Liver (tissue), 9 donors: ENCODE measurements around the gene NPHS2. TPM values are rescaled to one million over a fixed set of nuclear protein-coding genes. Genes with fewer than 3 reads are reported as not detected.

Source experiments
- DNase-seq: peaks from one replicate; pipeline ENCODE4 v3.0.0-alpha.2; 2017; ENCODE audit warnings: low spot score
- H3K27ac ChIP-seq, 2 donors: one replicate each; pipeline ENCODE4 v1.7.0; 2013; ENCODE audit warnings: inconsistent platforms in 2 of 2, low read length in 2 of 2, control low read depth in 1 of 2, low read depth in 1 of 2, mild to moderate bottlenecking in 1 of 2
- H3K27me3 ChIP-seq, 4 donors: one replicate each; pipeline versions ENCODE4 v1.6.1 to v1.7.0; 2013; ENCODE audit warnings: low read length in 3 of 4, inconsistent platforms in 1 of 4, mild to moderate bottlenecking in 1 of 4, moderate library complexity in 1 of 4; ENCODE audit not compliant: control insufficient read depth in 4 of 4, insufficient read depth in 4 of 4
- H3K36me3 ChIP-seq, 4 donors: one replicate each; pipeline versions ENCODE4 v1.6.1 to v1.7.0; 2013; ENCODE audit warnings: low read length in 3 of 4, mild to moderate bottlenecking in 3 of 4, low read depth in 1 of 4, moderate library complexity in 1 of 4; ENCODE audit not compliant: control insufficient read depth in 4 of 4, insufficient read depth in 3 of 4
- H3K4me1 ChIP-seq, 4 donors: one replicate each; pipeline versions ENCODE4 v1.6.1 to v1.7.0; 2013; ENCODE audit warnings: low read length in 3 of 4, mild to moderate bottlenecking in 3 of 4, moderate library complexity in 1 of 4; ENCODE audit not compliant: control insufficient read depth in 4 of 4, insufficient read depth in 4 of 4
- H3K4me3 ChIP-seq, 3 donors: one replicate each; pipeline versions ENCODE4 v1.6.1 to v1.7.0; 2013; ENCODE audit warnings: low read length in 3 of 3, control low read depth in 1 of 3, low read depth in 1 of 3, mild to moderate bottlenecking in 1 of 3
- H3K9ac ChIP-seq, 2 donors: one replicate each; pipeline ENCODE4 v1.7.0; 2013; ENCODE audit warnings: low read length in 2 of 2, mild to moderate bottlenecking in 2 of 2, moderate library complexity in 2 of 2, control low read depth in 1 of 2, low read depth in 1 of 2
- H3K9me3 ChIP-seq, 4 donors: one replicate each; pipeline versions ENCODE4 v1.6.1 to v1.7.0; 2013; ENCODE audit warnings: low read length in 3 of 4; ENCODE audit not compliant: control insufficient read depth in 4 of 4
- EGR1 ChIP-seq, 2 donors: IDR thresholded peaks; 2 replicates each; pipeline ENCODE4 v1.6.1; 2016 to 2018; ENCODE audit warnings: antibody characterized with exemption in 2 of 2, low read depth in 2 of 2
- FOXA1 ChIP-seq: IDR thresholded peaks from 2 replicates; pipeline ENCODE4 v1.6.1; 2016; ENCODE audit warnings: antibody characterized with exemption
- FOXA2 ChIP-seq: IDR thresholded peaks from 2 replicates; pipeline ENCODE4 v1.6.1; 2016; ENCODE audit warnings: antibody characterized with exemption
- GABPA ChIP-seq, 2 donors: IDR thresholded peaks in 1 of 2; conservative IDR thresholded peaks in 1 of 2; 2 replicates each; pipeline ENCODE4 v1.6.1; 2016; ENCODE audit warnings: antibody characterized with exemption in 2 of 2, mild to moderate bottlenecking in 1 of 2, moderate library complexity in 1 of 2
- HNF4A ChIP-seq, 2 donors: conservative IDR thresholded peaks; 2 replicates each; pipeline ENCODE4 v1.6.1; 2016; ENCODE audit warnings: antibody characterized with exemption in 2 of 2, mild to moderate bottlenecking in 2 of 2
- HNF4G ChIP-seq: IDR thresholded peaks from 2 replicates; pipeline ENCODE4 v1.6.1; 2016; ENCODE audit warnings: antibody characterized with exemption
- MAX ChIP-seq: IDR thresholded peaks from 2 replicates; pipeline ENCODE4 v1.6.1; 2016; ENCODE audit warnings: antibody characterized with exemption
- NR2F2 ChIP-seq: IDR thresholded peaks from 2 replicates; pipeline ENCODE4 v1.6.1; 2016; ENCODE audit warnings: antibody characterized with exemption
- RAD21 ChIP-seq, 2 donors: IDR thresholded peaks; 2 replicates each; pipeline ENCODE4 v1.6.1; 2016; ENCODE audit warnings: antibody characterized with exemption in 2 of 2, mild to moderate bottlenecking in 2 of 2
- RXRA ChIP-seq, 2 donors: IDR thresholded peaks; 2 replicates each; pipeline ENCODE4 v1.6.1; 2017 to 2018; ENCODE audit warnings: antibody characterized with exemption in 2 of 2, mild to moderate bottlenecking in 1 of 2
- SP1 ChIP-seq: IDR thresholded peaks from 2 replicates; pipeline ENCODE4 v1.6.1; 2018; ENCODE audit warnings: antibody characterized with exemption, mild to moderate bottlenecking
- TAF1 ChIP-seq: conservative IDR thresholded peaks from 2 replicates; pipeline ENCODE4 v1.6.1; 2016; ENCODE audit warnings: antibody characterized with exemption, mild to moderate bottlenecking
- YY1 ChIP-seq: IDR thresholded peaks from 2 replicates; pipeline ENCODE4 v1.6.1; 2016; ENCODE audit warnings: antibody characterized with exemption, mild to moderate bottlenecking
- ZBTB33 ChIP-seq: IDR thresholded peaks from 2 replicates; pipeline ENCODE4 v1.6.1; 2016; ENCODE audit warnings: antibody characterized with exemption
- WGBS: extraction: QIAGEN DNeasy Blood & Tissue Kit; methylation state at CpG from one replicate; pipeline ENCODE4 v1.1.7; 2013; 5-methylcytosine and 5-hydroxymethylcytosine counted together
- polyA plus RNA-seq, 2 donors: library from polyadenylated mRNA; stranded (reverse) in 1 of 2; unstranded in 1 of 2; fragments of 200-250 nt in 1 of 2; fragments of >200 nt in 1 of 2; fragmentation: Nextera tagmentation in 1 of 2; extraction: Ambion mirVana in 1 of 2; gene quantifications; one replicate each; pipeline versions ENCODE4 v1.2.1 to v1.2.3, GENCODE V29; 2013 to 2015
- total RNA-seq, 2 donors: library from RNA; depleted of rRNA; stranded (reverse); fragments of >200 nt; gene quantifications; one replicate each; pipeline ENCODE4 v1.2.3, GENCODE V29; 2014
- TF ChIP-seq, protein P1 (sequence below): IDR thresholded peaks from 2 replicates; pipeline ENCODE4 v1.6.1; 2016; ENCODE audit warnings: antibody characterized with exemption
- TF ChIP-seq, protein P2 (sequence below): IDR thresholded peaks from 2 replicates; pipeline ENCODE4 v1.6.1; 2016; ENCODE audit warnings: antibody characterized with exemption, mild to moderate bottlenecking
- donor health status: healthy.
- donor health status: healthy.
- donor health status: healthy.
- donor health status: healthy.
- donor health status: healthy.

Gene NPHS2
- total and polyA plus RNA-seq, 4 donors: not detected

- Histone ChIP-seq H3K27me3 (peaks cover 0 to 23% (median 9%) of the 10 kb centered on the region in 4 donors), H3K36me3 (no peaks in the 10 kb centered on the region), H3K9ac (no peak overlapping the region), H3K9me3 (no peaks in the 10 kb centered on the region), H3K27ac (no peak overlapping the region), H3K4me3 (no peak overlapping the region), H3K4me1 (peaks cover 0 to 6% (median 0%) of the 10 kb centered on the region in 4 donors)
- no peak for DNase-seq
- no peak for TF ChIP-seq YY1
- TF ChIP-seq MAX: no peak
- TF ChIP-seq TAF1: no peak
- no peak for TF ChIP-seq EGR1 (IDR thresholded peaks at IDR 0.05; ENCODE audit: low read depth in 2 of 2)
- TF ChIP-seq, protein P1, sequence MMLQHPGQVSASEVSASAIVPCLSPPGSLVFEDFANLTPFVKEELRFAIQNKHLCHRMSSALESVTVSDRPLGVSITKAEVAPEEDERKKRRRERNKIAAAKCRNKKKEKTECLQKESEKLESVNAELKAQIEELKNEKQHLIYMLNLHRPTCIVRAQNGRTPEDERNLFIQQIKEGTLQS: no peak
- no peak for TF ChIP-seq HNF4G
- TF ChIP-seq NR2F2: no peak
- no peak for TF ChIP-seq FOXA1
- TF ChIP-seq, protein P2, sequence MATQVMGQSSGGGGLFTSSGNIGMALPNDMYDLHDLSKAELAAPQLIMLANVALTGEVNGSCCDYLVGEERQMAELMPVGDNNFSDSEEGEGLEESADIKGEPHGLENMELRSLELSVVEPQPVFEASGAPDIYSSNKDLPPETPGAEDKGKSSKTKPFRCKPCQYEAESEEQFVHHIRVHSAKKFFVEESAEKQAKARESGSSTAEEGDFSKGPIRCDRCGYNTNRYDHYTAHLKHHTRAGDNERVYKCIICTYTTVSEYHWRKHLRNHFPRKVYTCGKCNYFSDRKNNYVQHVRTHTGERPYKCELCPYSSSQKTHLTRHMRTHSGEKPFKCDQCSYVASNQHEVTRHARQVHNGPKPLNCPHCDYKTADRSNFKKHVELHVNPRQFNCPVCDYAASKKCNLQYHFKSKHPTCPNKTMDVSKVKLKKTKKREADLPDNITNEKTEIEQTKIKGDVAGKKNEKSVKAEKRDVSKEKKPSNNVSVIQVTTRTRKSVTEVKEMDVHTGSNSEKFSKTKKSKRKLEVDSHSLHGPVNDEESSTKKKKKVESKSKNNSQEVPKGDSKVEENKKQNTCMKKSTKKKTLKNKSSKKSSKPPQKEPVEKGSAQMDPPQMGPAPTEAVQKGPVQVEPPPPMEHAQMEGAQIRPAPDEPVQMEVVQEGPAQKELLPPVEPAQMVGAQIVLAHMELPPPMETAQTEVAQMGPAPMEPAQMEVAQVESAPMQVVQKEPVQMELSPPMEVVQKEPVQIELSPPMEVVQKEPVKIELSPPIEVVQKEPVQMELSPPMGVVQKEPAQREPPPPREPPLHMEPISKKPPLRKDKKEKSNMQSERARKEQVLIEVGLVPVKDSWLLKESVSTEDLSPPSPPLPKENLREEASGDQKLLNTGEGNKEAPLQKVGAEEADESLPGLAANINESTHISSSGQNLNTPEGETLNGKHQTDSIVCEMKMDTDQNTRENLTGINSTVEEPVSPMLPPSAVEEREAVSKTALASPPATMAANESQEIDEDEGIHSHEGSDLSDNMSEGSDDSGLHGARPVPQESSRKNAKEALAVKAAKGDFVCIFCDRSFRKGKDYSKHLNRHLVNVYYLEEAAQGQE: no peak
- TF ChIP-seq FOXA2: no peak
- no peak for TF ChIP-seq RXRA (IDR thresholded peaks at IDR 0.05)
- no peak for TF ChIP-seq SP1
- no peak for TF ChIP-seq HNF4A (conservative IDR thresholded peaks at IDR 0.05)
- no peak for TF ChIP-seq RAD21 (IDR thresholded peaks at IDR 0.05)
- 97% methylated on average over 4 of the region's 4 CpGs for WGBS
Observed at GRCh38 chr1:179589509-179589908, 13.8 kb upstream of the NPHS2 start.

- Histone ChIP-seq H3K27ac (no peak overlapping the region), H3K4me1 (peaks cover 0 to 6% (median 0%) of the 10 kb centered on the region in 4 donors), H3K36me3 (no peaks in the 10 kb centered on the region), H3K9me3 (no peaks in the 10 kb centered on the region), H3K4me3 (no peak overlapping the region), H3K27me3 (peaks cover 0 to 23% (median 8%) of the 10 kb centered on the region in 4 donors), H3K9ac (no peak overlapping the region)
- WGBS: 88% methylated on average over 18 of the region's 18 CpGs
- DNase-seq: no peak
- TF ChIP-seq HNF4G: no peak
- no peak for TF ChIP-seq NR2F2
- TF ChIP-seq RAD21 (IDR thresholded peaks at IDR 0.05): no peak
- no peak for TF ChIP-seq GABPA (IDR thresholded peaks at IDR 0.05 in 1 of 2, conservative IDR thresholded peaks at IDR 0.05 in 1 of 2)
- no peak for TF ChIP-seq HNF4A (conservative IDR thresholded peaks at IDR 0.05)
- no peak for TF ChIP-seq RXRA (IDR thresholded peaks at IDR 0.05)
- TF ChIP-seq TAF1: no peak
- TF ChIP-seq FOXA1: no peak
- TF ChIP-seq EGR1 (IDR thresholded peaks at IDR 0.05; ENCODE audit: low read depth in 2 of 2): no peak
- no peak for TF ChIP-seq FOXA2
- TF ChIP-seq YY1: no peak
- TF ChIP-seq SP1: no peak
- TF ChIP-seq MAX: no peak
- TF ChIP-seq ZBTB33: no peak
Observed at GRCh38 chr1:179588425-179589024, 12.8 kb upstream of the NPHS2 start.
